ENCODE results near the gene ZNF583.

Gene ZNF583

DNA sequence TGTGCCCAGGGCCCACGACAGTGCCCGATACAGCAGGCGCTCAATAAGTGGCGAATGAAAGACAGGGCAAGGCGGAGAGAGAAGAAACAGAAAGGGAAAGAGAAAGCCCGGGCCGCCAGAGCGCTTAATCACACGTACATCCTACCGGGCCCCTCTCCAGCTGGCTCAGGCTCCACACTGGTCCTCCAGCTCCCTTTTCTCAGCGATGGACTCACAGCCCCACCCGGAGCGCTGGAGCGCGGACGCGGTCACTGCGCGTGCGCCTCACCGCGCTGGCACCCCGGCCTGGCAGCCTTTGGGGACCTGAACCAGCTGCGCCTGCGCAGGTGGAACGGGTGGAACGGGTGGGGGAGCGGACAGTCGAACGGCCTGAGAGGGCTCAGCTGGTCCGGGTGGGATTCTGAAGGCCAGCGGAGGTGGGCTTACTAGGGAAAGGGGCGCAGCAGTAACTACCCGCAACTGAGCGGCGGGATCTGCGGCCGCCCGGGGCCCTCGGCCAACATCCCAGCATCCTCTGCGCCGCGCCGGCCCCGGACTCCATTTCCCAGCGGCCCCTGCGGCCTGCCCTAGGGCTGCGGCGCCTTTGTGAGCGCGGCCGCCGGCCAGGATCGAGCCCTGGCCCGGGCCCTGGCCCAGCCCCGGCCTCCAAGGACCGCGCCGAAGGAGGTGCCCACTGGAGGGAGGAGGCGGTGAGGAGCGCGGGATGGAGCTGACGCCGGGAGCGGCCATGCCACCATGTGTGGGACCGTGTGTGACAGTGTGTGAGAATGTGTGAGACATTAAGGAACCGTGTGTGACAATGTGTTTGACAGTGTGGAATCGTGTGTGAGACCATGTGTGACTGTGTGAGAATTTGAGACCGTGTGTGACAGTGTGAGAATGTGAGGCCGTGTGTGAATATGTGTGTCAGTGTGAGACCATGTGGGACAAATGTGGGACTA, at the start of gene ZNF583:
TSS of gene ZNF583 (plus strand) at position 569 of the 941 bp plus-strand sequence. CDS start 2,783 bp downstream, outside the sequence.
- TF ChIP-seq, protein P1, sequence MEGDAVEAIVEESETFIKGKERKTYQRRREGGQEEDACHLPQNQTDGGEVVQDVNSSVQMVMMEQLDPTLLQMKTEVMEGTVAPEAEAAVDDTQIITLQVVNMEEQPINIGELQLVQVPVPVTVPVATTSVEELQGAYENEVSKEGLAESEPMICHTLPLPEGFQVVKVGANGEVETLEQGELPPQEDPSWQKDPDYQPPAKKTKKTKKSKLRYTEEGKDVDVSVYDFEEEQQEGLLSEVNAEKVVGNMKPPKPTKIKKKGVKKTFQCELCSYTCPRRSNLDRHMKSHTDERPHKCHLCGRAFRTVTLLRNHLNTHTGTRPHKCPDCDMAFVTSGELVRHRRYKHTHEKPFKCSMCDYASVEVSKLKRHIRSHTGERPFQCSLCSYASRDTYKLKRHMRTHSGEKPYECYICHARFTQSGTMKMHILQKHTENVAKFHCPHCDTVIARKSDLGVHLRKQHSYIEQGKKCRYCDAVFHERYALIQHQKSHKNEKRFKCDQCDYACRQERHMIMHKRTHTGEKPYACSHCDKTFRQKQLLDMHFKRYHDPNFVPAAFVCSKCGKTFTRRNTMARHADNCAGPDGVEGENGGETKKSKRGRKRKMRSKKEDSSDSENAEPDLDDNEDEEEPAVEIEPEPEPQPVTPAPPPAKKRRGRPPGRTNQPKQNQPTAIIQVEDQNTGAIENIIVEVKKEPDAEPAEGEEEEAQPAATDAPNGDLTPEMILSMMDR (IDR thresholded peaks at IDR 0.05; ENCODE audit: low read depth, low read length, missing control alignments) = no peak
- DNase-seq (ENCODE audit: low read depth) = peak; percentile 74
- H3K4me3 ChIP-seq (ENCODE audit: low read depth, low read length) = peak within 1 kb of the TSS; percentile 68

DNA sequence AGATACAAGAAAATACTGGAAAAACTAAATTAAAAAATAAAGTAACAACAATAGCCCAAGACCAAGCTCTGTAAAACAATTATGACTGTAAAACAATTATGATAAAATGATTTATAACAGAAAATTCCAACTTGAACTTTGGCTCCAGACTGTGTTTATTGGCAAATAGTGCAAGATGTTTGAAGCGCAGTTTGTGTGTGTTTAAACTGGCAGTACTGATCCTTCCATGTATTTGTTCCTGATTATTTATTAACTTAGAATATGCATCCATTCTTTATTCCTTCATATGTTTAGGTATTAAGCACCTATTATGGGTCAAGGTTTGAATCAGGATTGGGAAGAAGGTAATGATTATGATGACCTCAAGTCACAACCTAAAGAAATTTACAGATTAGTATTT, 48.6 kb upstream of the ZNF583 start:
- no peak for DNase-seq (ENCODE audit: low read depth)
- no peak overlapping the region for H3K4me3 ChIP-seq (ENCODE audit: low read depth, low read length)
- TF ChIP-seq, protein P1 (IDR thresholded peaks at IDR 0.05; ENCODE audit: low read depth, low read length, missing control alignments) = no peak

DNA sequence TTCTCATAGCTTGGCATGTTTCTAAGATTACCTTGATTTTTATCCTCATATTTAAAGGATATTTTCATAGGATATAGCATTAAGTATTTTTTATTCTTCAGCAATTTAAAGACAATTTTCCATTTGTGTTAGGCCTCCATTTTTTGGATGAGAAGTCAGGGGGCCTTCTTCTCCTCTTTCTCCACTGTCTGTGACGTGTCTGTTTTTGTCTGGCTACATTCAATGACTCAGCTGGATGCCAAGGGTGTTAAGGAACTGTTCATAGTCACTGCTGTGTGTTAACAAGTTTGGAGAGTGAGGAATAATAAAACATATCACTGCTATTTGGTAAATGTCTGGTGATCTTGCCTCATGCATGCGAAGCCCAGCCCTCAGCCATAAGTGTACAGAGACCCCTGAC, 47.2 kb upstream of the ZNF583 start:
- no peak for DNase-seq (ENCODE audit: low read depth)
- H3K4me3 ChIP-seq (ENCODE audit: low read depth, low read length) = no peak overlapping the region
- TF ChIP-seq, protein P1 (IDR thresholded peaks at IDR 0.05; ENCODE audit: low read depth, low read length, missing control alignments) = no peak

DNA sequence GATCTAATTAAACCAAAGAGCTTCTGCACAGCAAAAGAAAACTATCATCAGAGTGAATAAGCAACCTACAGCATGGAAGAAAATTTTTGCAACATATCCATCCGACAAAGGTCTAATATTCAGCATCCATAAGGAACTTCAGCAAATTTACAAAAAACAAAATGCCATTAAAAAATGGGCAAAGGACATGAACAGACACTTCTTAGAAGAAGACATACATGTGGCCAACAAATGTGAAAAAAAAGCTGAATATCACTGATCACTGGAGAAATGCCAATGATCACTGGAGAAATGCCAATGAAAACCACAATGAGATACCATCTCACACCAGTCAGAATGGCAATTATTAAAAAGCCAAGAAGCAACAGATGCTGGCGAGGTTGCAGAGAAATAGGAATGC, 43.3 kb upstream of the ZNF583 start:
- no peak for DNase-seq (ENCODE audit: low read depth)
- H3K4me3 ChIP-seq (ENCODE audit: low read depth, low read length) = no peak overlapping the region
- TF ChIP-seq, protein P1 (IDR thresholded peaks at IDR 0.05; ENCODE audit: low read depth, low read length, missing control alignments) = no peak

DNA sequence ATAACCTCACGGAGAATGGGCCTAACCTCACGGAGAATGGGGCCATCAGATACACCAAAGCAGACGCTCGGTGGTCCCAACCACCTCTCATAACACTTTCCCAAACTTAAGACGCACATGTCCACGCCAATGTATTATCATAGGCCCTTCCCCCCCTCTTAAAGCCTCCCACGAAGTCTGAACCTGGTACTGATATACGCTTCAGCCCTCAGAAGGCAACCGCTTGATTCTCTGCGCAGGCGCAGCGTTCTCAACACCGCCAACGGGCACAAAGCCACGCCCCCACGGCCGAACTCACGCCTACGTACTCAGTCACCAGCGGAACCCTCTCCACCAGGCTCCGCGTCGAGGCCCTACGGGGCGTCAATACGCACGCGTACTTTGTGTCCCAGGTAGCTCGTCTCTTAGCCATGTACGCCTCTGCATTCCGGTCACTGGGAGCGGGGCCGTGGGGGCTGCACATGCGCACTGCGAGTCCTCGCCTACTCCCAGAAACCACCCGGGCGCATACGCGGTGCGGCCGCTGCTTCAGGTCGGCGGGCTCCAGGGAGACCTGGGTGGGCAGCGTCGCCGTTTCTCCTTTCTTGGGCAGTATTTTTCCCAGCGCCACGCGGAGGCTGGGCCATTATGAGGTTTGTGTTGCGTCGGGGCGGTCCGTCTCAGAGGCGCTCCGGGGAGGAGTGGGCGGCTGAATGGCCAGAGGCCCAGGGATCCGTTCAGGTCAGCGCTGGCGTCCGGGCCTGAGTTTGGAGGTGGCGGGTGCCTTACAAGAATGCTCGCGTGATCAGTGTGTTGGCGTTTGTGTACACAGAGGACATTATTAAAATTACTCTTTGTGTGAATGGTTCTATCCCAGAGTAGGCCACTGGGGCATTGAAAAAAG, 36.1 kb upstream of the ZNF583 start:
- H3K4me3 ChIP-seq (ENCODE audit: low read depth, low read length) = peak overlapping the region; percentile 59
- TF ChIP-seq, protein P1 (IDR thresholded peaks at IDR 0.05; ENCODE audit: low read depth, low read length, missing control alignments) = peak; percentile 1
- peak; percentile 78 for DNase-seq (ENCODE audit: low read depth)

DNA sequence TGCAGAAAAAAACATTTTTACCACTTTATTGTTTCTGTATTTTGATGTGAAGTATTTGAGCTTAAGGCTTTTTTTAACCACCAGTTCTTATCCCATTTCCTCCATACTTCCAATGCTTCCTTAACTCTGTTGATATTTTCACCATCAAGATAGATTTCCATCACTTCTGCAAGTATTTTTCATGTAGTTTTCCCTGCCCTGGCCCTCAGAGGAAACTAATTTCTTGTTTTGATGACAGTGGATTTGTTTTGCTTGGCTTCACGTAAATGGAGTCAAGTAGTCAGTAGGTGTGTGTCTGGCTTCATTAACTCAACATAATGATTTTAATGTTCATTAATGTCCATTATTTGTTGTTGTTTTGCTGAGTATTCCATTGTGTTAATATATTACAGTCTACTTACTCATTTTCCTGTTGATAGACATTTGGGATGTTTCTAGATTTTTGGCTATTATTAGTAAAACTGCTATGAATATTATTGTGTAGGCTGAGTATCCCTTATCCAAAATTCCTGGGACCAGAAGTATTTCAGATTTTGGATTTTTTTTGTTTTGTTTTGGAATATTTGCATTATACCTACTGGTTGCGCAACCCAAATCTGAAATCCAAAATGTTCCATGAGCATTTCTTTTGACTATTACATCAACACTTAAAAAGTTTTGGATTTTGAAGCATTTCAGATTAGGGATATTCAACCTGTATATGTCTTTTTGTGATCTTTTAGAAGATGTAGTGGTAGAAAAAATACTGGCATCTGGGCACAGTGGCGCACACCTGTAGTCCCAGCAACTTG, 34.1 kb upstream of the ZNF583 start:
- DNase-seq (ENCODE audit: low read depth) = no peak
- TF ChIP-seq, protein P1 (IDR thresholded peaks at IDR 0.05; ENCODE audit: low read depth, low read length, missing control alignments) = no peak
- no peak overlapping the region for H3K4me3 ChIP-seq (ENCODE audit: low read depth, low read length)

Data from GM12864 (cell line).